Esophagus muscularis mucosa (tissue), 4 donors: ENCODE data around the gene AGAP1. TPM values are rescaled to one million over a fixed set of nuclear protein-coding genes. Genes with fewer than 3 reads are reported as not detected.

ENCODE experiments used
- DNase-seq: peaks from one replicate; pipeline ENCODE4 v3.0.0-alpha.2; 2017; ENCODE audit errors: extremely low spot score
- H3K27ac ChIP-seq, 4 donors: fragments of 200-600 bp; sonication (generic); replicated peaks in 1 of 4; 1 replicate in 3 of 4; 2 replicates in 1 of 4; pipeline ENCODE4 v1.5.1; 2016 to 2019; ENCODE audit warnings: mild to moderate bottlenecking in 1 of 4
- H3K27me3 ChIP-seq, 4 donors: fragments of 200-600 bp; sonication (generic); one replicate each; pipeline versions ENCODE4 v1.5.1 to v1.6.0; 2016 to 2019
- H3K36me3 ChIP-seq, 4 donors: fragments of 200-600 bp; sonication (generic); one replicate each; pipeline ENCODE4 v1.5.1; 2016 to 2019
- H3K4me1 ChIP-seq, 4 donors: fragments of 200-600 bp; sonication (generic); one replicate each; pipeline ENCODE4 v1.5.1; 2016 to 2019
- H3K4me3 ChIP-seq, 4 donors: fragments of 200-600 bp; sonication (generic); 1 replicate in 2 of 4; 2 replicates in 2 of 4; pipeline ENCODE4 v1.5.1; 2016 to 2019; ENCODE audit warnings: mild to moderate bottlenecking in 4 of 4, moderate library complexity in 1 of 4
- H3K9me3 ChIP-seq, 4 donors: fragments of 200-600 bp; sonication (generic); 1 replicate in 3 of 4; 2 replicates in 1 of 4; pipeline ENCODE4 v1.5.1; 2016 to 2019
- EP300 ChIP-seq: sonication (generic); formaldehyde crosslinking; IDR thresholded peaks from one replicate; pipeline ENCODE4 v1.6.1; 2017; ENCODE audit warnings: antibody characterized with exemption
- POLR2A ChIP-seq: fragments of 450-650 bp; IDR thresholded peaks from one replicate; pipeline ENCODE4 v1.6.1; 2017; ENCODE audit warnings: antibody characterized with exemption, moderate library complexity, mild to moderate bottlenecking, low read depth
- POLR2AphosphoS5 ChIP-seq, 2 donors: sonication (generic); formaldehyde crosslinking; IDR thresholded peaks; one replicate each; pipeline ENCODE4 v1.6.1; 2017; ENCODE audit warnings: antibody characterized with exemption in 2 of 2
- WGBS: methylation state at CpG from one replicate; pipeline ENCODE4 v1.1.5; 2018; 5-methylcytosine and 5-hydroxymethylcytosine counted together
- intact Hi-C: fragments of 100-400 bp; cut with DNase I; formaldehyde crosslinking; loops from one replicate; pipeline ENCODE4 v1.15.1; 2023
- total RNA-seq, 4 donors: library from RNA; depleted of rRNA; stranded (reverse); fragments of >200 nt; gene quantifications; one replicate each; pipeline versions ENCODE4 v1.1.0 to v1.2.1, GENCODE V29; 2016
- TF ChIP-seq, protein P1 (sequence below), 3 experiments: fragments of 200-600 bp in 2 of 3; fragments of 450-650 bp in 1 of 3; sonication (generic) in 2 of 3; IDR thresholded peaks; one replicate each; pipeline ENCODE4 v1.5.1; 2017 to 2019; ENCODE audit warnings: antibody characterized with exemption in 3 of 3, mild to moderate bottlenecking in 2 of 3, moderate library complexity in 1 of 3

Gene AGAP1
- total RNA-seq, 4 donors from 2014 or later, result 37.9 to 62.4 (median 47.2) TPM

DNA sequence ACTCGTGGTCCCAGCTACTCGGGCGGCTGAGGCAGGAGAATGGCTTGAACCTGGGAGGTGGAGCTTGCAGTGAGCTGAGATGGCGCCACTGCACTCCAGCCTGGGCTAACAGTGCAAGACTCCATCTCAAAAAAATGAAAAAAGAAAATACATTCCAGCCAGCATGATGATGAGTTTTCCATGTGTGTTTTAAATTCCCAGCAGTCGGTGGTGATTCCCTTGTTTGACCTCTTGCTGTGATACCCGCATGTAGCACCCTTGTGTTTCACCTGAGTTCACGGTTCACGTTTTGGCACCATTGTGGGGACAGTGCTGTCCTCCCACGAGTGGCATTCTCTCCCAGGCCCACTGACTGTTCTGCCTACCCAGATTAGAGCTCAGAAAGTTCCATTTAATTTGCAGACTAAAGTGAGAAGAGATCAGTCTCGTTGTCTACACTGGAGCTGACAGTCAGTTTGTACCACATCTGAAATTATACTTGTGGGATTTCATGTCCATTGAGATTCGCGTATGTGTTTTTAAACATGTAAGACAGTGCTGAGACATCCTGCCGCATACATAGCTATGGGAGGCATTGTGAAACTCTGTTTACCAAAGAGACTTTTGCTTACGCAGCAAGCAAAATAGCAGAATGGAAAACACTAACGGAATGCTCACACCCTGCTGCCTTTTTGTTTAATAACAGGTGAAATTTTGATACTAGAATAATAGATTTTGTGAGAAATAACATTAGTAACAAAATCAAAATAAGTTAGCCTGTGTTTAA, 517.3 kb downstream of the AGAP1 start:
- Histone ChIP-seq H3K27ac (no peak overlapping the region), H3K4me3 (no peak overlapping the region), H3K36me3 (no peaks in the 10 kb centered on the region), H3K27me3 (no peaks in the 10 kb centered on the region), H3K9me3 (no peaks in the 10 kb centered on the region), H3K4me1 (no peaks in the 10 kb centered on the region)
- WGBS, result 83% methylated on average over 15 of the region's 15 CpGs
- no peak for DNase-seq
- intact Hi-C loops, result no loop called here
- TF ChIP-seq, protein P1, sequence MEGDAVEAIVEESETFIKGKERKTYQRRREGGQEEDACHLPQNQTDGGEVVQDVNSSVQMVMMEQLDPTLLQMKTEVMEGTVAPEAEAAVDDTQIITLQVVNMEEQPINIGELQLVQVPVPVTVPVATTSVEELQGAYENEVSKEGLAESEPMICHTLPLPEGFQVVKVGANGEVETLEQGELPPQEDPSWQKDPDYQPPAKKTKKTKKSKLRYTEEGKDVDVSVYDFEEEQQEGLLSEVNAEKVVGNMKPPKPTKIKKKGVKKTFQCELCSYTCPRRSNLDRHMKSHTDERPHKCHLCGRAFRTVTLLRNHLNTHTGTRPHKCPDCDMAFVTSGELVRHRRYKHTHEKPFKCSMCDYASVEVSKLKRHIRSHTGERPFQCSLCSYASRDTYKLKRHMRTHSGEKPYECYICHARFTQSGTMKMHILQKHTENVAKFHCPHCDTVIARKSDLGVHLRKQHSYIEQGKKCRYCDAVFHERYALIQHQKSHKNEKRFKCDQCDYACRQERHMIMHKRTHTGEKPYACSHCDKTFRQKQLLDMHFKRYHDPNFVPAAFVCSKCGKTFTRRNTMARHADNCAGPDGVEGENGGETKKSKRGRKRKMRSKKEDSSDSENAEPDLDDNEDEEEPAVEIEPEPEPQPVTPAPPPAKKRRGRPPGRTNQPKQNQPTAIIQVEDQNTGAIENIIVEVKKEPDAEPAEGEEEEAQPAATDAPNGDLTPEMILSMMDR (IDR thresholded peaks at IDR 0.05), result no peak
- TF ChIP-seq POLR2AphosphoS5 (IDR thresholded peaks at IDR 0.05) (no peak), EP300 (no peak), POLR2A (no peak)

DNA sequence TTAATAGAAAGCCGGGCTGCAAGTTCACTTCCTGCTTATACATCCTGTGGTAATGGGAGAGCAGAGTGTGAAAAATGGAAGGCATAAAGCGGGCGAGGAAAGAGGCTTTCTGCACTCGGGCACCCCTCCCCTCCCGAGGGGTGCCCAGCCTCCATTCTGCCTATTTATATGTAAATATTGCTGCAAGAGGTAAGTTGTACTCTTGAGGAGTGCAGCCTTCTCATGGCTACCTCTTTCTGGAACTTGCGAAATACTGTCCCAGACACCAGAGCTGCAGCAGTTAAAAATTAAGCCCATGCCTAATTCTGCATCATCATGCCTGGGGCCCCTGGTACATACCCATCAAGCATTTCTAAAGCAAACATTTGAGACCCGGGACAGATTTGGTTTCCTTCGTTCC, 518.3 kb downstream of the AGAP1 start:
- 83% methylated on average over 8 of the region's 8 CpGs for WGBS
- H3K27me3 ChIP-seq, result no peaks in the 10 kb centered on the region
- no peaks in the 10 kb centered on the region for H3K36me3 ChIP-seq
- no peak for DNase-seq
- H3K27ac ChIP-seq, result no peak overlapping the region
- intact Hi-C loops, result no loop called here
- H3K4me3 ChIP-seq, result no peak overlapping the region
- no peaks in the 10 kb centered on the region for H3K9me3 ChIP-seq
- TF ChIP-seq POLR2AphosphoS5 (IDR thresholded peaks at IDR 0.05) (no peak), EP300 (no peak), POLR2A (no peak)
- TF ChIP-seq, protein P1 (IDR thresholded peaks at IDR 0.05), result no peak
- H3K4me1 ChIP-seq, result no peaks in the 10 kb centered on the region

DNA sequence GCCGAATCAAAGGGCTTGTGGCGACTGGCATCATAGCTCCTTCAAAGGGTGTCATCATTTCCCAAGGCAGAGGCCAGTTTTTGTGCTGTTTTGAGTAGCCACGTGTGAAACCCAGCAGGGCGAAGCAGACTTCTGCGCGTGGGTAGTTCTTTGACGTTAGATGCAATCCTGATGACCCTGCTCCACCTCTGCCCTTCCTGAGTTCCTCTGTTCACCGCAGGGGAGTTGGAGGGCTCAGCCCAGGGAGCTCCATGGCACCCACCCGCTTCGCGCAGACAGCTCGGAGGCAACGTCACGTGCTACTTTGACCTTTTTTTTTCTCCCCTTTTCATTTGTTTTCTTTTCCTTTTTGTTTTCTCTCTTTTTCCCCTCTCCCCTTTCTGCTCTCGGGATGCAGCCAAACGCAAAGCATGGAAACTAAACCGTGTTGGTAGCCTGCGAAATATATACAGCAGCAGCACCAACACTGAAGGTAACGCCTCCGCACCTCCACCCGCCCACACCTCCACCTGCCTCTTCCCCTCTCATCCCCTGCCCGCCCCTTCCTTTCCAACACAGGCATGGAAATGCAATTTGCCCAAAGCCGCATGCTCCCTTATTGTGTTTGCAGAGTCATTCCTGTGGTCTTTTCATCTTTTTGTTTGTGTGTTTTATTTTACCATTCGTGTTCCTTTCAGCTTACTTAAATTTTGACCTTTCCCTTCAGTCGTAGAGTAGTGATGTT, 520.7 kb downstream of the AGAP1 start:
- H3K4me3 ChIP-seq, result no peak overlapping the region
- H3K9me3 ChIP-seq, result no peaks in the 10 kb centered on the region
- TF ChIP-seq EP300, result no peak
- no peak for TF ChIP-seq POLR2AphosphoS5 (IDR thresholded peaks at IDR 0.05)
- TF ChIP-seq, protein P1 (IDR thresholded peaks at IDR 0.05), result no peak
- no peak for TF ChIP-seq POLR2A
- no peaks in the 10 kb centered on the region for H3K27me3 ChIP-seq
- DNase-seq, result no peak
- no peak overlapping the region for H3K27ac ChIP-seq
- WGBS, result 78% methylated on average over 25 of the region's 25 CpGs
- no peaks in the 10 kb centered on the region for H3K4me1 ChIP-seq
- H3K36me3 ChIP-seq, result peaks cover 0 to 14% (median 4%) of the 10 kb centered on the region in 4 donors
- intact Hi-C loops, result no loop called here

DNA sequence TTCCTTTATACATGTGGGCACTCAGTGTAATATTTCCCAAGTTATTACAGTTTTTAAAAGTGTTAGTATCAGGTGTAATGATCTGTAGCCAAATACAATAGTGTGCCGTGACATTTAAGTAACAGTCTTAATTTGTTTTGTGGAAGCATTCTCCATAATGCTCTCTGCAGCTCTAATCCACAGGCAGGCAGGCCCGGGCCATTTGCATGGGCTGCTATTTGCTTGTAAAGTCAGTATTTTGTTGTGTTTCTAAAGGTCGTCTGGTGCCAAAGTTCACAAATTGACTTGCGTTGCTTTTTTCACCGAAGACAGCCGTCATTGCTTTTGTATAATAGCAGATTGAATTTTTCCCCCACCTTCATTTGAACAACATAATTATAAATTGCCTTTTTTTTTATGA, 521.3 kb downstream of the AGAP1 start:
- Histone ChIP-seq H3K27ac (no peak overlapping the region), H3K27me3 (no peaks in the 10 kb centered on the region), H3K36me3 (peaks cover 0 to 19% (median 6%) of the 10 kb centered on the region in 4 donors), H3K9me3 (no peaks in the 10 kb centered on the region), H3K4me3 (no peak overlapping the region), H3K4me1 (no peaks in the 10 kb centered on the region)
- TF ChIP-seq EP300, result no peak
- TF ChIP-seq POLR2AphosphoS5 (IDR thresholded peaks at IDR 0.05), result no peak
- TF ChIP-seq, protein P1 (IDR thresholded peaks at IDR 0.05), result no peak
- TF ChIP-seq POLR2A, result no peak
- 82% methylated on average over 6 of the region's 6 CpGs for WGBS
- DNase-seq, result no peak
- intact Hi-C loops, result no loop called here
